MM.1S (cell line): ENCODE results near the gene INHBC.

Source experiments
- CTCF ChIP-seq: fragments of 300-600 bp; sonication (generic); IDR thresholded peaks from 2 replicates; pipeline ENCODE4 v1.5.1; 2016; ENCODE audit warnings: antibody characterized with exemption, low read length, mixed read lengths
- EZH2 ChIP-seq: fragments of 300-600 bp; sonication (generic); optimal IDR thresholded peaks from 2 replicates; pipeline ENCODE3; 2017; ENCODE audit warnings: low read depth, mild to moderate bottlenecking, antibody characterized with exemption, low read length, mixed read lengths

GRCh38 chr12:57497223-57498131 is 62.9 kb downstream of the INHBC start:
- TF ChIP-seq CTCF: no peak
- TF ChIP-seq EZH2: no peak
